Ammon's horn (tissue), 1 donor: Measurements from ENCODE around the gene AGBL4.

ENCODE experiments used
- DNase-seq: peaks from one replicate; pipeline ENCODE4 v3.0.0-alpha.2; 2016; ENCODE audit warnings: low spot score

The AGBL4 gene

DNA sequence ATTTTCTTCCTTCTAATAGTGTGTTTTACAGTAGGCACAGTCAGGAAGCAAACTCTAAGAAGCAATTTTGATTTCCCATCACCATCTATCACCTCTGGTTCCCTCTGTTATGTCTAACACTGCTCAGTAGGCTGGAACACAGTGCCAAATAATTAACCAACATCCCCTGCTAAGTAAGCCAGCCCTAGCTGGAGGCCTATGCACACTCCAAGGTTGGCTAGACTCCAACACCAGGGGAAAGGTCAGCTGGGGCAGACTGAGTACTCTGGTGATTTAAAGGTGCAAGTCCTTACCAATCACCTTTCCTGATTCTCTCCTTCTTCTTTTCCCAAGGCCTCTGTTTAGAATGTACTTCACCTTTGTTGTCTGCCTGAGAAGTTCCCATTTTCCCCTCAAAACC lies 1200.6 kb downstream of the AGBL4 start:
- DNase-seq = no peak

DNA sequence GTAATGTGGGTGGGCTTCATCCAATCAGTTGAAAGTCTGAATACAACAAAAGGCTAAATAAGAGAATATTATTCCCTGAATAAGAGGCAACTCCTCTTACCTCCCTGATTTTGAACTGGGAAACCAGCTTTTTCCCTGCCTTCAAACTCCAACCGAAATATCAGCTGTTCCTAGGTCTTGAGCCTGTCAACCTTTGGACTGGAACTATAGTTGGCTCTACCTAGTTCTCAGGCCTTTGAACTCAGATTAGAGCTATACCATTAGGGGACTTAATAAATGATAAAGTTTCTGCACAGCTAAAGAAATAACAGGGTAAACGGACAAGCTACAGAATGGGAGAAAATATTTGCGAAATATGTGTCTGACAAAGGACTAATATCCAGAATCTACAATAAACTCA lies 1203.3 kb downstream of the AGBL4 start:
- DNase-seq = no peak

DNA sequence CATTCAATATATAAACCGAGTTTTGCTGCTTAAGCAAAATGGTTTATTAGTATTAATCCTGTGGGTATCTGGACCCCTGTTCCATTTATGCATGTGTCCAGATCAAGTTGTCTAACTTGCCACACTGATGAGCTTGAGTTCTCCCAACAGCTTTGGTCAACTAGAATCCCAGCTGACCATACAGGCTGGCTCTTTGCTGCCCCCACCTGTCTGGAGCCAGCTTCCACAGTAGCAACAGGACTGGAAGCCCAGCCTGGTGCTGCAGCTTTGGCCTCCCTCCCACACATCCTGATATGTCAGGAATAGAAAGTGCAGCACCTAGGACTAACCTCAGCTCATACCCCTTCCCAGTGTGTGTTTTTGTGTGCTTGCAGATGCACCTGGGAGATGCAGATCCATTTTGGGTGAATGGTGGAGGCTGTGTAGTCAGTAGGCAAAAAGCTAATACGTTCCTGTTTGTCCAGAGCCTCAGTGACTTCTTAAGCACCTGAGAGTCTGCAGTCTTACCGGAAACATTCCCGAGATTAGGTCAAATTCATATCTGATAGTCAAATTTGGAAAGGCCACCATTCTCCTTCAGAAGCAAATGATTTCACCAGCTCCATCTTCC lies 1206.1 kb downstream of the AGBL4 start:
- DNase-seq = peak; percentile 76

DNA sequence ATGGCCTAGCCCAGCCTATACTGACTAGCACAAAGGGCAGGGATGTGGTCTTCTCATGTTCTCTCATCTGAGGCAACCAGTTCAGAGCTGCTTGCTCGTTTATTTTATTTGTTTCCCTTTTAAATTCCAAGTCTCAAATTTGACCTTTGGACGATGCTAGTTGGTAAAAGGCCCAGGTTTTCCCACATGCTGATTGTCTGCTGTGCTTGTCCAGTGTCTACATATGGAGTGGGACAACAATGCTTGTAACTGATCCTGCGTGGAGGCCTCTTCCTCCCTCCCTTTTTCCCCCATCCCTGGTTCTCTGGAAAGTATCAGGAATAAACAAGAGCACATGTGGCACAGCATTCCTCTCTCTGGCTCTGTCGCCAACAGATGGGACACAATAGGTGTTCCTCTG lies 1213.0 kb downstream of the AGBL4 start:
- DNase-seq = no peak

DNA sequence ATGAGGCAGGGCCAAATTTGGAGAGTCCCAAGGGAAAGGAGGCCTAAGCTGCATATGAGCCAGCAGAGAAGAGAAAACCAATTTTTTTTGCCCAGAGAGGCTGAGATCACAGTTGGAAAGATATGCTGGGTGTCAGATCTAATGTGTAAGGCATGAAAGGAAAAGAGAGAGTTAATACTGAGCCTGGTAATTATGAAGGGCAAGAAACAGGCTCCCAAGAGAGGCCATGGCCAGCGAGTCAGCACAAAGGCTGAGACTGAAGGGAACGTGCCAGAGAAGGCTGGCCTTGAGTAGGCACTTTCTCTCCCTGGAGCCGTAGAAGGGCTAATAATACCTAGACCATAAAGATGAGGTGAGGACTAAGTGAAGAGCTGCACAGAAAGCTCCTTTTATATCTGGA lies 1215.3 kb downstream of the AGBL4 start:
- no peak for DNase-seq

DNA sequence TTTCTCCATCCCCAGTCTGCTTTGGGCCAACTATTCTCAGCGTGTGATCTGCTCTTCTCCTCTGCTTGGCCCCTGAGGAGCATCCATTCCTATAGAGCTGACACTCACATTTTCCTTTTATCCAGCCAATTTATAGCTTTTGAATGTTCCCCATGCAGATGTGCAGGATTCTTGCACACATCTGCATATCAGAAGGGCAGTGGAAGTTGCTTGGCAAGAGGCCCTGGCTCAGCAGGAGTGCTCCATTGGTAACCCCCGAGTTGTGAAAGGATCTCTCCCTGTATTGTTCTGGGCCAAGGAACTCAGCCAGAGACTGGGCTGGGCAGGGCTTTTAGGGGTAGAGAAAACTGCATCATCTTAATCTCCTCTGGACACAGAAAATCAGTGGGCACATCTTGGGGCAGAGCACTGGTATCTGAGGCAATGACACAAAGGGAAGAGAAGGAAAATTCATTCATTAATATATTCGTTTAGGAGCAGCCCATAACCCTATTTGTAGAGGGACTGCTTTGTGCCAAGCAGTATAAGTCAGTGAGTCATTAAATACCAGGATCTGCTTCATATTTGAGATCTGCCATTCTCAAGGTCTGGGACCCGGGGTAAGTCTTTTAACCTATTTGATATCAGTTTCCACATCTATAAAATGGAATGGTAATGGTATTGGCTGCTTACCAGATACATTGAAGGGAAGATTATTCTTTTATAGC lies 1216.0 kb downstream of the AGBL4 start:
- no peak for DNase-seq

DNA sequence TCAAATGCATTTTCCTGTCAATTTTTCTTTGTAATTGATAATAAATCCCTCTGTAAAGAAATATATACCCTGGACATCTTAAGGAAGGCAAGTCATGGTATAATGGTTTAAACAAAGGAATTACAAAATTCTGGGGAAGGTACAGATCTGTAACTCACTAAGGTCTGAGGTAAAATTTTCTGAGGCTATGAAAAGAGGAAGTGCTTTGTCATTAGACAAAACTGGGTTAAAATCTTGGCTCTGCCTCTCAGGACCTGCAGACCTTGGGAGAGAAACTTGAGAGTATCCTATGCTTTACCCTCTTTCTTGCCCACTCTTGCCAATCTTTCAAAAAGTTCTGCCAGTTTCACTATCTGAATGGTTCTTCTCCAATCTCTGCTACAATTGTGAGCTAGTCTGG lies 1220.3 kb downstream of the AGBL4 start:
- DNase-seq = no peak

DNA sequence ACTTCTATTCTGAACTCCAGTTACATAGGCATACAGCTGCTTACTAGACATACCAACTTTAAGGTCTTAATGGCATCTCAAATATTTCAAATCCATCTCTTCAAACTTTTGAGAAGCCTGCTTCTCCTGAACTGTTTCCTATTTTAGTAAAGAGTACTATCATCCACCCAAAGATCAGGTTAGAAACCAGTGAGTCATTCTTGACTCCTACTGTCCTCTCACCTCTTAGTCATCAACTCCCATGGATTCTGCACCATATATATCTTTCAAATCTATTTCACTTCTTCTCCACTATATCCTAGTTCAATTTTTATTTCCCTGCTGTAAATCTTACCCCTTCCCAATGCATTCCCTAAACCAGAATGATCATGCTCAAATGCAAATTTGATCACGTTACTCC lies 1228.9 kb downstream of the AGBL4 start:
- no peak for DNase-seq

DNA sequence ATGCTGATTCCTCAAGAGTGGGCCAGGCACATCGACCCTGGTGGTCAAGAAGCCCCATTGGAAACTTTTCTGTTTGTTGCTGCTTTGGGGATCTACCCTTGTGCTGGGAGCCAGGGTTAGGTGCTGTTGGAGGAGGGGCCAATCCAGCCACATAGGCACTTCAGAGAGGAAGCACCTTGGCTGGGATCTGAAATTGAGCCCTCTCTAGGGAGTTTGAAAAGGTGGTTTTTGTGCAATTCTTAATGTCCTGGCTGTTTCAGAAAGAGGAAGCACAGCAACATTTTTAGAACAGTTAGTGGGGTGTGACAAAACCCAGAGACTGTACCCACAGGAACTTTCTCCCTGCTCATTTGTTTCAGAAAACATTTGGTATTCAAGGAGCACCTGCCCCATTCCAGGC lies 1229.9 kb downstream of the AGBL4 start:
- no peak for DNase-seq

DNA sequence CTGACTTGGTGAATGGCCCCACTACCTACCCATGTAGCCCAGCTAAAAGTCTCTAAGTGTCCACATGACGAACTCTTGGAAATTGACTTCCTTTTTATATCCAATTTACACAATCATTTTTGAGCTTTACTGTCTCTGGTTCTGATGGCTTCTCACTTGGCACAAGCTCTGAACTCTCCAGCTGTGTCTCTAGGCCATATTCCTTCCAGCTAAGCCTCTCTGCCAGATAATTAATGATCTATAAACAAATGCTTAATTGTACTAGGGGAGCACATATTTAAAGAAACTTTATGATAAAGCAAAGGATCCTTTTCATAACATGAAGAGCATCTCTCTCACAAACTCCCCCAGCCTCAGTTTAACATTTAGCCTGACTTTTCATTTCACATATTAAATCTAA lies 1230.8 kb downstream of the AGBL4 start:
- DNase-seq = no peak

DNA sequence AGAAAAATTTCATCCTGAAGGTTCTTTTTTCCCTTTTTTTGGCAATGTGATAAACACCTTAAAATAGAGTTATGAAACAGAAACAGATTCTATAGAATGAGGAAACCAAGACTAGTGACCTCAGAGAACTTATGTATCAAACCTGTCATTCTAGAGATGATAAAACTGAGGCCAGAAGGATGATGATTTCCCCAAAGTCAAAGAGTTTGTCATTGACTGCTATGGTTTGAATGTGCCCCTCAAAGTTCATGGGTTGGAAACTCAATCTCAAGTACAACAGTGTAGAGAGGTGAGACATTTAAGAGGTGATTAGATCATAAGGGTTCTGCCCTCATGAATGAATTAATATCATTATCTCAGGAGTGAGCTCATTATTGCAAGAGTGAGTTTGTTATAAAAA lies 1233.4 kb downstream of the AGBL4 start:
- DNase-seq = no peak

DNA sequence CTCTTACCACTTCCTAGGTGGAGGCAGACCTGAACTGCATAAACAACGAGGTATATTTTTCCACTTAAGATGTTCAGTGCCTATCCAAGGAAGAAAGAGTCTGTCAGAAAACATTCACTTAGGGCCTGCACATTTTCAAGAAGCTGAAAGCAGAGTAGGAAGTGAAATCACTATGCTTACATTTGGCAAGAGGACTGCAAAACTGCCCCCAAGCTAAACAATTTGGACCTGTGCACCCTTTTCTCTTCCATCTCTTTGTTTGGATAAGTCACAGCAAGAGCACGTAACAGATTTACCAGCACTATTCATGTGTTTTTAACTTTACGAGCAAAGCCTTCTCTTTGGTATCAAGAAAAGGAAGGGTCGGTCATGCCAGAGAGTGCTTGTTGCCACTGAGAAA lies 1233.9 kb downstream of the AGBL4 start:
- no peak for DNase-seq

DNA sequence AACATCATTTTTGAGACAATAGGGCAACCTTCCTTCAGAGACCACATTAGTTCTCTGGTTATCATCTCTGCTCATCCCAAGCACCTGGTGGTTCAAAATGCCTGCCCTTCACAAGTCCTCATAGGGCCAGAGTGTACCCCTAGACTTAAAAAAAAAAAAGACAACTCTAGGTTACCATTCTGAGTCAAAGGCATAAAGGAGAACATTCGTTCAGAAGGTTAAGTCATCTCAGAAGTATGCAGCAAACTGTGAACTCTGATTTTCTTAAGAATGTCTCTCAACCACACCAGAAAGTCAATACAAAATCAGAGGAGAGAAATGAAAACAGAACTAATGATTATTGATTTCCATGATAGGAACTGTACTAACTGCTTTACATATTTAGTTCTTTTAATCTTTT lies 1237.9 kb downstream of the AGBL4 start:
- DNase-seq = no peak

DNA sequence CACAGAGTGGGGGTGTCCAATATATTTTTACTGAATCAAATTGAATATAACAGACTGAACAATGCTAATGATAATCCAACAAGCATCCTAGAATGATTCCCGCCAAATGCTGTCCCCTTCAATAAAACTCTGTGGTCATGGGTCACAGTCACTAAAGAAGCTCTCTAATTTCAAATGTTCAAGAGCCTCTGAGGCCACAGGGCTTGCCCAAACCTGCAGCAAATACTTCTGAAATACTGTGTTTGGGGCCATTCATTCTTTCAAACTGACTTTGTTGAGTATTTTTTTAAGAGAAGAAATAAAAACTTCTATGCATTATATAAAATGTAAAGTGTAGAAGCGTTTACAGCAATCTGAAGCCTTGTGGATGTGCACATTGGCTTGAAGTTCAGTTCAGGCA lies 1239.5 kb downstream of the AGBL4 start:
- no peak for DNase-seq

DNA sequence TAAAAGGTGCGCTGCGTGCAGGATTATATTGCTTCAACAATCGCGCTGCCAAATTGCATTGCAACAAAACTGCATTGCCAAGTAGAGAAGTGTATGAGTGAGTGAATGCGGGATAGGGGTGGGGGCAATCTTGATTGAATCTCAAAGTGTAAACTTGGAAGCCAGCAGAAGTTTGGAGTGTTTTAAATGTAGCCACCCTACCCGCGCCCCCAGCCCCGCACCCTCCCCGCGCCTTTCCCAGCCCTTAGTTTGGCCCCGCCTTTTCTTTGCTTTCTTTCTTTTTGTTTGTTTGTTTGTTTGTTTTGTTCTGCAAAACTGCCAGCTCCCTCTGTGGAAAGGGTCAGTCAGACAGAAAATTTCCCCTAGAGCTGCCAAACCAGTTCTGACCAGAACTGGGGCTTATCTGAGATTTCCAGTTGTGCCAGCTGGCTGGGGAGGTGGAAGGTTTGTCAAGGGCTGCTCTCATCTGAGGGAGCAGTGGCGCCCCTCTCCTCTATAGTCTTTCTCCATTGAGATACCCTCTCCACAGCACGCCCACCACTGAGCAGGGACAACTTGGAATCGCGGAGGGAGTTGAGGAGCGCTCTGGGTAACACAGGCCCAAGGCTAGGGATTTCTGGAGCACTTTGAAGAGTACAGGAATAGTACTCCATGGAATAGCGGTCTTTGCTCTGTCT lies 1246.4 kb downstream of the AGBL4 start:
- peak; percentile 12 for DNase-seq

DNA sequence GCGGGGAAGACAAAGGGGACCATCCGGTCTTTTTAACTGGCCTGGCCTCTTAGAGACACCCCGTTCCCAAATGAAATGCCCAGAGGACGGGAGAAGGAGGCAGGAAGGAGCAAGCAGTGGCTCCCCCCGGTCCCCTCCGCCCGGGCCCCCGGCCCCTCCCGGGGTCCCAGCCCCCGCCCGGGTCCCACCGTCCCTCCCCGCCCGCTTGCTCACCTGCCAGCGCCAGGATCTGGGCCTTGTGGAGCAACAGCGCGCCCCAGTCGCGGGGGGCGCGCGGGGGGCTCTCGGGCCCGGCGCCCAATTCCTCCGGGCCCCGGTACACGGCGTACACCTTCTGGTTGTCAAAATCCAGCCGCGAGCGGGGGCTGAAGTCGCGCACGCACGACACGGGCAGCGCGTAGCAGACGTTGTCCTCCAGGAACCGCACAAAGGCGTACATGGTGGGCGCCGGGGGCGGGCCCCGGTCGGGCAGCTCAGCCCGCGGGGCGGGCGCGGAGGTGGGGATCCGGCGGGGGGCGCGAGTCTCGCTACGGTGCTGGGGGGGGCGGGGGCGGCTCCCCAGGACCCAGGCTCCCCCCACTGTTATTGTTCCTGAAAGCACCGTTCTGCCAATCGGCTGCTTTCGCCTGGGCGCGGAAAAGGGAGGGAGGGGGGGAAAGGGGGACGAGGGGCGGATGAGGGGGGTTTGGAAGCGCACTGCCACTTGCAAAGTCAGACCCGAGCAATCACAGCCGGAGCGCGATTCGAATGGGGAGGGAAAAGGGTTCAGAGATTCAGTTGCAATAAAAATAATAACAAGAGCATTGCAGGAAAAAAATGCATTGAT lies 1247.1 kb downstream of the AGBL4 start, which contains the start of gene BEND5:
Gene BEND5, minus strand, starts transcription at position 499 of the 826 bp plus-strand sequence. Its CDS starts 60 bp downstream, at position 439.
- DNase-seq = peak; percentile 86

DNA sequence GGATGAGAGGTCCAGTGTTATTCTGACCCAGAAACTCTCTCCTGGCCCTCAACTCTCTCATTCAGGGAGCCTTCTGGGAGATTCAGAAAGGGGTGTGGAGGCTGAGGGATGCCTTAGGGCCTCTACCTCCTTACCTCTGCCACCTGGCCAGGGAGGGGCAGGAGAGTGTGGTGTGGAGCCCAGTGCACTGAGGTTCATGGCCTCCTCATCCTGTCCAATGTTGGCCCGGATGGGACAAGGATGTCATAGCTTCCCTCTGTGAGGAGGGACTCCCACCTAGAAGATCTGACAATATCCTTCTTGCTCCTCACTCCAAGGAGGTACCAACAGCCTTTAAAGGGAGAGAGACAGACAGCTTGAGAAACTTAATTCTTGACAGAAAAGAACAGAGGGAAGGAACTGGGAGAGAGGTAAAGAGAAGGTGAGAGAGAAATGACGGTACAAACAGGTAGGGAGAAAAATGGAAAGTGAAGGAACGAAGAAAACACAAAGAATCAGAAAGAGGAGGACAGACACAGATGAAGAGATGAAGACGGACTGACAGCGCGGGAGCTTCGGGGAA lies 1247.8 kb downstream of the AGBL4 start:
- DNase-seq = no peak

DNA sequence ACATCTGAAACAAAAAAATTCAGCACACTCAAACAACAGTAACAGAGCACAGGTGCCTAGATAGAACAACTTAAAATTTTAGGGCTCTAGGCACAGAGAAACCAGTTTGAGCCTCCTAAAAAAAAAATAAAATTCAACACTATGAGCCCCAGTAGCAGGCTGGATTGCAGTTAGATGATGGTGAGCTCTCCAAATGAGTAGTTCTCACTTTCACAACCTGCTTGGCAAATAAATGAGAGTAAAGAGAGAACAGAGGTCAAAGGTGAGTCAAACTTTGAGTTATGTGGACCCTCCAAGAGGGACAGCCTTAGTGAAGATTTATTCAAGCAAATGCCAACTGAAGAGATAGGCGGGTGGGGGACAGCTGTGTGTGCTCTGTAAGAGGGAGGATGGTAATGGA lies 1250.6 kb downstream of the AGBL4 start:
- DNase-seq = no peak

DNA sequence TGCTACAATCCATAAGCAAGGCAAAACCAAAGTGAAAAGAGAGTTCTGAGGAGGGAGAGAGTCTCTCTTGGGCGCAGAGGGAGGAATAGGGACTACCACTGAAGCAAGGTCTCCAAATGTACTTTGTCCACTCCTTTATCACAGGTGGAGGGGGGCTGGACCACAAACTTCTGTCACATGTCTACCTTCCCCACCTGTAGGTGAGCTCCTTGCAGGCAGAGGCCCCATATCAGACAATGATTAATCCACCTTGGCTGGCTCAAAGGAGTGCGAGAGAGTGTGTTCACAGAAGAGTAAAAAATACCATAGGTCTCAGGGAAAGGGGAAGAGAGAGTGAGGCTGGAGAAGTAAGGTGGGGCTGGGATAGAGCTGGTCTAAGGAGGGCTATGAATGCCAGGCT lies 1251.5 kb downstream of the AGBL4 start:
- DNase-seq = no peak

DNA sequence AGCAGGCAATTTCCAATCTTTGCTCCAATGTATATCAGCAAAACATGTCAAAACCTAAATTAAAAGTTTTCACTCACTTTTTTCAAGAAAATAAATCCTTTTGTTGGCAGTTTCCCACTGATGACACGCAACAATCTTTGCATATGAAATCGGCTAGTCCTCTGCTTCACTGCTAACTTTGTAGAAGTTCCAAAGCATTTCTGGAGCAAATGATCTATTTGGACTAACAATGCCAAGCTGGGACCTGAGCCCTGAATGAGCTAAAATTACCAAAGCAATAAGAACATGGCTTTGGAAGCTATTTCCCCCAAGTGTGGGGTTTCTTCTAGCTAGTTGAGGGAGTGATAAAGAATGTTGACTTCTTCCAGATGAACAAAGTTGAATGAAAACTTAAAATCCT lies 1252.2 kb downstream of the AGBL4 start:
- DNase-seq = no peak

DNA sequence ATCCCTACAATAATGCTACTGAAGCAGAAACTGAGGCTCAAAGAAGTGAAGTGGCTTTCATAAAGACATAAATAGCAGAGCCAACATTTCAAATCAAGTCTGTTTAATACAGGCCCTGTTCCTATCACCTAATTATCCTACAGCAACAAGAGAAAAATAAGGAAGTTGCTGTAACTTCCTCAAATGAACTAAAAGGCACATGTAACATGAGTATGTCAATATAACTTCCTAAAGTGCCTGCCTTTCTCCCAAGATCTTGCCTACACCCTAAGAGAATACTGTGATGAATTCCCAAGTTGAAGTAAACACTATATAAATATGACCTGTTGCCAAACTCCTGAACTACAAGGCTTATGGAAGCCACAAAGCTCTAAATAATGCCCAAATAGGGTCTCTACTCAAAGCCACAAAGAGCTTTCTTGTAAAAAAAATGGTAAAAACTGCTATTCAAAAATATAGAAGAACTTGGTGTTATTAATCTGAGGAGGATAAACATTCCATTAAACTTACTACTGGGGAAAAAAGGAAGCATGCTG lies 1255.7 kb downstream of the AGBL4 start:
- DNase-seq = no peak

DNA sequence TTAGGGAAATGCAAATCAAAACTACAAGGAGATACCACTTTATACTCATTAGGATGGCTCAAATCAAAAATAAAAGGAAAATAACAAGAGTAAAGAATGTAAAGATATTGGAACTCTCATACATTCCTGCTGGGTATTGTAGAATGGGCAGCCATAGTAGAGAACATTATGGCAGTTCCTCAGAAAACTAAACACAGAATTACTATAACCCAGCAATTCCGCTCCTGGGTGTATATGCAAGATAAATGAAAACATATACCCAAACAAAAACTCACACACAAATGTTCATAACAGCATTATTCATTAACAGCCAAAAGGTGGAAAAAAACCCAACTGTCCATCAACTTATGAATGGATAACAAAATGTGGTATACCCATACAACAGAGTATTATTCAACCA lies 1258.4 kb downstream of the AGBL4 start:
- no peak for DNase-seq
